Hepatocyte (in vitro differentiated cells): Measurements from ENCODE around the gene LRRC1. TPM values are rescaled to one million over a fixed set of nuclear protein-coding genes. Genes with fewer than 3 reads are reported as not detected.

Source experiments
- DNase-seq: peaks from one replicate; pipeline ENCODE4 v3.0.0-alpha.2; 2016; ENCODE audit warnings: low spot score
- H2AFZ ChIP-seq: fragments of 200-600 bp; sonication (generic); 2 replicates; pipeline ENCODE4 v1.6.0; 2016; ENCODE audit warnings: antibody characterized with exemption, mild to moderate bottlenecking
- H3K27ac ChIP-seq: fragments of 200-600 bp; sonication (generic); 2 replicates; pipeline ENCODE4 v1.5.1; 2016; ENCODE audit warnings: mild to moderate bottlenecking
- H3K27me3 ChIP-seq: fragments of 200-600 bp; sonication (generic); 2 replicates; pipeline ENCODE4 v1.6.1; 2016
- H3K36me3 ChIP-seq: fragments of 200-600 bp; sonication (generic); replicated peaks from 2 replicates; pipeline ENCODE4 v1.5.1; 2016; ENCODE audit warnings: low read depth; ENCODE audit not compliant: insufficient read depth
- H3K4me1 ChIP-seq: fragments of 200-600 bp; sonication (generic); 2 replicates; pipeline ENCODE4 v1.5.1; 2016; ENCODE audit warnings: mild to moderate bottlenecking, moderate library complexity; ENCODE audit not compliant: insufficient read depth
- H3K4me2 ChIP-seq: fragments of 200-600 bp; sonication (generic); 2 replicates; pipeline ENCODE4 v1.6.0; 2016
- H3K4me3 ChIP-seq: fragments of 200-600 bp; sonication (generic); 2 replicates; pipeline ENCODE4 v1.5.1; 2016; ENCODE audit warnings: mild to moderate bottlenecking
- H3K79me2 ChIP-seq: fragments of 200-600 bp; sonication (generic); 2 replicates; pipeline ENCODE4 v1.6.0; 2017; ENCODE audit warnings: mild to moderate bottlenecking
- H3K9me2 ChIP-seq: fragments of 200-600 bp; sonication (generic); replicated peaks from 2 replicates; pipeline ENCODE4 v1.6.0; 2017; ENCODE audit warnings: mild to moderate bottlenecking; ENCODE audit not compliant: insufficient read depth
- H3K9me3 ChIP-seq: fragments of 200-600 bp; sonication (generic); 2 replicates; pipeline ENCODE4 v1.5.1; 2016; ENCODE audit warnings: low read depth, mild to moderate bottlenecking
- H4K20me1 ChIP-seq: fragments of 200-600 bp; sonication (generic); 2 replicates; pipeline ENCODE4 v1.6.0; 2016; ENCODE audit warnings: mild to moderate bottlenecking; ENCODE audit not compliant: insufficient read depth, poor library complexity, severe bottlenecking
- CTCF ChIP-seq: fragments of 200-600 bp; sonication (generic); IDR thresholded peaks from 2 replicates; pipeline ENCODE4 v1.5.1; 2016; ENCODE audit warnings: antibody characterized with exemption, mild to moderate bottlenecking; ENCODE audit not compliant: poor library complexity
- EZH2 ChIP-seq: fragments of 200-600 bp; sonication (generic); IDR thresholded peaks from 2 replicates; pipeline ENCODE4 v1.6.1; 2016; ENCODE audit warnings: antibody characterized with exemption, mild to moderate bottlenecking, borderline replicate concordance
- EZH2phosphoT487 ChIP-seq: fragments of 200-600 bp; sonication (generic); IDR thresholded peaks from one replicate; pipeline ENCODE4 v1.6.1; 2018; ENCODE audit warnings: antibody characterized with exemption, mild to moderate bottlenecking, low read depth, moderate library complexity; ENCODE audit not compliant: unreplicated experiment, severe bottlenecking
- WGBS: methylation state at CpG from one replicate; pipeline ENCODE4 v1.1.6; 2016; ENCODE audit warnings: low lambda C conversion rate; ENCODE audit errors: missing lambda C conversion rate; 5-methylcytosine and 5-hydroxymethylcytosine counted together
- polyA plus RNA-seq: library from polyadenylated mRNA; unstranded; fragments of >200 nt; fragmentation: Nextera tagmentation; extraction: Ambion mirVana; gene quantifications from 2 replicates; pipeline ENCODE4 v1.2.1, GENCODE V29; 2016
- total RNA-seq: library from RNA; depleted of rRNA; stranded (reverse); fragments of >200 nt; gene quantifications from 2 replicates; pipeline ENCODE4 v1.2.3, GENCODE V29; 2014

LRRC1 gene
- total and polyA plus RNA-seq, 2 experiments from 2014 or later: 54.3 to 61.4 TPM

- H3K27ac ChIP-seq: no peak overlapping the region
- no peak for DNase-seq
- no peaks in the 10 kb centered on the region for H3K79me2 ChIP-seq
- 90% methylated on average over 3 of the region's 3 CpGs for WGBS
- H3K4me3 ChIP-seq: no peak overlapping the region
- H3K27me3 ChIP-seq: no peaks in the 10 kb centered on the region
- no peak overlapping the region for H2AFZ ChIP-seq
- TF ChIP-seq EZH2phosphoT487: no peak
- no peak for TF ChIP-seq EZH2
- TF ChIP-seq CTCF: no peak
- H3K4me2 ChIP-seq: no peak overlapping the region
- H4K20me1 ChIP-seq: no peaks in the 10 kb centered on the region
- H3K9me3 ChIP-seq: no peaks in the 10 kb centered on the region
- no peaks in the 10 kb centered on the region for H3K9me2 ChIP-seq
- H3K36me3 ChIP-seq: no peaks in the 10 kb centered on the region
- H3K4me1 ChIP-seq: no peaks in the 10 kb centered on the region
Measured at GRCh38 chr6:53756396-53756795, 38.4 kb upstream of the LRRC1 start.

- no peaks in the 10 kb centered on the region for H3K9me3 ChIP-seq
- no peaks in the 10 kb centered on the region for H3K79me2 ChIP-seq
- H2AFZ ChIP-seq: no peak overlapping the region
- WGBS: 86% methylated on average over 1 of the region's 1 CpG
- H3K9me2 ChIP-seq: no peaks in the 10 kb centered on the region
- H3K27me3 ChIP-seq: no peaks in the 10 kb centered on the region
- H3K4me3 ChIP-seq: no peak overlapping the region
- no peaks in the 10 kb centered on the region for H3K4me1 ChIP-seq
- no peak for DNase-seq
- no peaks in the 10 kb centered on the region for H3K36me3 ChIP-seq
- H3K27ac ChIP-seq: no peak overlapping the region
- no peaks in the 10 kb centered on the region for H4K20me1 ChIP-seq
- H3K4me2 ChIP-seq: no peak overlapping the region
- TF ChIP-seq EZH2phosphoT487: no peak
Measured at GRCh38 chr6:53758496-53758895, 36.3 kb upstream of the LRRC1 start.

- Histone ChIP-seq H3K27me3 (no peaks in the 10 kb centered on the region), H3K79me2 (no peaks in the 10 kb centered on the region), H3K36me3 (no peaks in the 10 kb centered on the region), H4K20me1 (no peaks in the 10 kb centered on the region), H2AFZ (no peak overlapping the region), H3K4me3 (no peak overlapping the region), H3K9me3 (no peaks in the 10 kb centered on the region), H3K4me1 (peaks cover 4% of the 10 kb centered on the region), H3K27ac (no peak overlapping the region), H3K9me2 (no peaks in the 10 kb centered on the region), H3K4me2 (no peak overlapping the region)
- 100% methylated on average over 1 of the region's 1 CpG for WGBS
- DNase-seq: no peak
- TF ChIP-seq EZH2 (no peak), CTCF (no peak), EZH2phosphoT487 (no peak)
Measured at GRCh38 chr6:53761036-53761435, 33.8 kb upstream of the LRRC1 start.

GRCh38 chr6:53765270-53765669 lies 29.5 kb upstream of the LRRC1 start:
- H4K20me1 ChIP-seq: no peaks in the 10 kb centered on the region
- peak overlapping the region; percentile 73 for H3K27ac ChIP-seq
- H3K9me2 ChIP-seq: no peaks in the 10 kb centered on the region
- H3K4me1 ChIP-seq: peaks cover 4% of the 10 kb centered on the region
- H3K9me3 ChIP-seq: no peaks in the 10 kb centered on the region
- peak; percentile 52 for DNase-seq
- TF ChIP-seq EZH2 (no peak), CTCF (no peak), EZH2phosphoT487 (no peak)
- no peak overlapping the region for H3K4me3 ChIP-seq
- WGBS: 80% methylated on average over 3 of the region's 3 CpGs
- no peaks in the 10 kb centered on the region for H3K27me3 ChIP-seq
- H3K36me3 ChIP-seq: no peaks in the 10 kb centered on the region
- no peak overlapping the region for H2AFZ ChIP-seq
- H3K4me2 ChIP-seq: no peak overlapping the region
- H3K79me2 ChIP-seq: no peaks in the 10 kb centered on the region
